H1 (cell line): Measurements from ENCODE around the gene RB1. TPM values are rescaled to one million over a fixed set of nuclear protein-coding genes. Genes with fewer than 3 reads are reported as not detected.

ENCODE experiments used
- CTCF ChIA-PET: fragments of 300-600 bp; sonication (Branson Sonifier 250); formaldehyde crosslinking; loops from one replicate; lab custom pipeline; 2021; ENCODE audit not compliant: partially characterized antibody; lab: Charles Lee
- POLR2A ChIA-PET: fragments of 300-600 bp; sonication (Branson Sonifier 250); formaldehyde crosslinking; loops from one replicate; lab custom pipeline; 2021; ENCODE audit warnings: inconsistent platforms; ENCODE audit not compliant: partially characterized antibody; lab: Charles Lee
- DNase-seq, 2 experiments: peaks; one replicate each; pipeline versions ENCODE4 v3.0.0 to v3.0.0-alpha.2; 2010 to 2022; ENCODE audit warnings: low spot score in 2 of 2, low read depth in 1 of 2, mixed read lengths in 1 of 2
- FAIRE-seq: peaks from 2 replicates; lab custom pipeline; 2011; peaks lifted over from hg19 to GRCh38; lab: Jason Lieb, UNC
- H2AFZ ChIP-seq: 2 replicates; pipeline ENCODE4 v1.8.1; 2012; ENCODE audit warnings: low read length, inconsistent platforms
- H2AK5ac ChIP-seq: 2 replicates; pipeline ENCODE4 v1.6.1; 2013; ENCODE audit warnings: low read depth, low read length
- H2BK120ac ChIP-seq: replicated peaks from 2 replicates; pipeline ENCODE3; 2013; ENCODE audit warnings: low read depth, low read length, inconsistent platforms
- H2BK12ac ChIP-seq: 2 replicates; pipeline ENCODE4 v1.6.1; 2013; ENCODE audit warnings: low read depth, low read length
- H2BK15ac ChIP-seq: 2 replicates; pipeline ENCODE4 v1.6.1; 2013; ENCODE audit warnings: low read length
- H2BK20ac ChIP-seq: 2 replicates; pipeline ENCODE4 v1.6.1; 2013; ENCODE audit warnings: low read length
- H2BK5ac ChIP-seq: 2 replicates; pipeline ENCODE4 v1.6.1; 2013; ENCODE audit warnings: low read depth, low read length
- H3K14ac ChIP-seq: 2 replicates; pipeline ENCODE4 v1.6.1; 2013; ENCODE audit warnings: inconsistent platforms; ENCODE audit not compliant: insufficient read length
- H3K18ac ChIP-seq: 2 replicates; pipeline ENCODE4 v1.6.1; 2013; ENCODE audit warnings: low read length; ENCODE audit errors: extremely low read depth
- H3K23ac ChIP-seq: 2 replicates; pipeline ENCODE4 v1.6.1; 2013; ENCODE audit warnings: inconsistent platforms; ENCODE audit not compliant: insufficient read length
- H3K23me2 ChIP-seq: 2 replicates; pipeline ENCODE4 v1.6.1; 2013; ENCODE audit warnings: low read depth, low read length
- H3K27ac ChIP-seq: 2 replicates; pipeline ENCODE4 v1.6.1; 2011; ENCODE audit warnings: low read depth, low read length, inconsistent platforms
- H3K27me3 ChIP-seq, 4 experiments: replicated peaks in 1 of 4; 1 replicate in 1 of 4; 2 replicates in 3 of 4; pipeline versions ENCODE4 v1.6.1 to v1.8.1; 2011 to 2013; ENCODE audit warnings: low read length in 3 of 4, mild to moderate bottlenecking in 3 of 4, inconsistent platforms in 2 of 4, mixed read lengths in 2 of 4, moderate library complexity in 1 of 4; ENCODE audit not compliant: control insufficient read depth in 3 of 4, insufficient read depth in 3 of 4; ENCODE audit errors: extremely low read depth in 1 of 4
- H3K36me3 ChIP-seq, 4 experiments: 2 replicates each; pipeline versions ENCODE4 v1.6.1 to v1.8.1; 2011 to 2013; ENCODE audit warnings: mild to moderate bottlenecking in 4 of 4, low read length in 3 of 4, moderate library complexity in 2 of 4, control low read depth in 1 of 4, inconsistent platforms in 1 of 4; ENCODE audit not compliant: insufficient read depth in 4 of 4, control insufficient read depth in 2 of 4
- H3K4ac ChIP-seq: replicated peaks from 2 replicates; pipeline ENCODE3; 2013; ENCODE audit warnings: low read length, low read depth, mixed read lengths, inconsistent platforms; ENCODE audit not compliant: insufficient read length
- H3K4me1 ChIP-seq, 4 experiments: replicated peaks in 1 of 4; 1 replicate in 1 of 4; 2 replicates in 3 of 4; pipeline versions ENCODE4 v1.6.1 to v1.8.1; 2011 to 2013; ENCODE audit warnings: low read length in 3 of 4, inconsistent platforms in 2 of 4, mixed read lengths in 1 of 4; ENCODE audit not compliant: insufficient read depth in 4 of 4, control insufficient read depth in 3 of 4
- H3K4me2 ChIP-seq, 2 experiments: 2 replicates each; pipeline versions ENCODE4 v1.6.1 to v1.8.1; 2011 to 2013; ENCODE audit warnings: low read depth in 2 of 2, low read length in 2 of 2, control low read depth in 1 of 2, inconsistent platforms in 1 of 2, mild to moderate bottlenecking in 1 of 2; ENCODE audit not compliant: insufficient read depth in 1 of 2
- H3K4me3 ChIP-seq, 4 experiments: fragments of 200-600, 300-600 bp in 1 of 4; sonication (generic), shearing (Covaris generic), sonication (Bioruptor Twin) in 1 of 4; 2 replicates each; pipeline versions ENCODE4 v1.5.1 to v1.8.1; 2011 to 2016; ENCODE audit warnings: low read length in 4 of 4, low read depth in 3 of 4, control low read depth in 2 of 4, inconsistent platforms in 2 of 4, mild to moderate bottlenecking in 2 of 4, mixed read lengths in 1 of 4, moderate library complexity in 1 of 4; ENCODE audit not compliant: insufficient read depth in 2 of 4; ENCODE audit errors: extremely low read depth in 1 of 4
- H3K56ac ChIP-seq: replicated peaks from 2 replicates; pipeline ENCODE3; 2013; ENCODE audit warnings: low read depth, mild to moderate bottlenecking, mixed read lengths, low read length, inconsistent platforms; ENCODE audit not compliant: insufficient read length
- H3K79me1 ChIP-seq: 2 replicates; pipeline ENCODE4 v1.6.1; 2013; ENCODE audit warnings: low read depth, low read length, control low read depth
- H3K79me2 ChIP-seq, 2 experiments: 2 replicates each; pipeline versions ENCODE4 v1.6.1 to v1.8.1; 2012 to 2013; ENCODE audit warnings: low read length in 2 of 2, mild to moderate bottlenecking in 2 of 2, inconsistent platforms in 1 of 2; ENCODE audit not compliant: insufficient read depth in 2 of 2, control insufficient read depth in 1 of 2
- H3K9ac ChIP-seq, 4 experiments: replicated peaks in 1 of 4; 1 replicate in 1 of 4; 2 replicates in 3 of 4; pipeline versions ENCODE4 v1.6.1 to v1.8.1; 2011 to 2013; ENCODE audit warnings: low read depth in 3 of 4, low read length in 3 of 4, control low read depth in 2 of 4, mild to moderate bottlenecking in 2 of 4, moderate library complexity in 2 of 4, inconsistent platforms in 1 of 4; ENCODE audit errors: extremely low read depth in 1 of 4
- H3K9me3 ChIP-seq, 2 experiments: 2 replicates each; pipeline versions ENCODE4 v1.6.1 to v1.8.1; 2012 to 2013; ENCODE audit warnings: mild to moderate bottlenecking in 2 of 2, moderate library complexity in 2 of 2, control low read depth in 1 of 2, inconsistent platforms in 1 of 2, low read depth in 1 of 2, low read length in 1 of 2, mixed read lengths in 1 of 2; ENCODE audit not compliant: insufficient read depth in 2 of 2
- H4K20me1 ChIP-seq, 2 experiments: replicated peaks in 1 of 2; 2 replicates each; pipeline versions ENCODE3 to v1.8.1; 2011 to 2013; ENCODE audit warnings: inconsistent platforms in 2 of 2, low read length in 2 of 2, mild to moderate bottlenecking in 1 of 2; ENCODE audit not compliant: insufficient read depth in 2 of 2, control insufficient read depth in 1 of 2
- H4K5ac ChIP-seq: 2 replicates; pipeline ENCODE4 v1.6.1; 2013; ENCODE audit warnings: low read length, low read depth, mixed read lengths, inconsistent platforms; ENCODE audit not compliant: insufficient read length
- H4K8ac ChIP-seq: 2 replicates; pipeline ENCODE4 v1.8.0; 2013; ENCODE audit warnings: mild to moderate bottlenecking, moderate library complexity, low read length, inconsistent platforms; ENCODE audit not compliant: insufficient read depth; ENCODE audit errors: extremely low read depth
- H4K91ac ChIP-seq: replicated peaks from 2 replicates; pipeline ENCODE3; 2013; ENCODE audit warnings: low read length, mixed read lengths, inconsistent platforms; ENCODE audit not compliant: insufficient read length
- WGBS, 2 experiments: shearing (Covaris generic) in 1 of 2; methylation state at CpG; one replicate each; pipeline versions ENCODE4 v1.1.6 to v1.1.7; 2013 to 2015; ENCODE audit warnings: low lambda C conversion rate in 2 of 2, mixed read lengths in 2 of 2, inconsistent platforms in 1 of 2, low coverage in 1 of 2, missing lambda C conversion rate in 1 of 2; ENCODE audit not compliant: insufficient replicate concordance in 2 of 2, insufficient coverage in 1 of 2, insufficient read length in 1 of 2; ENCODE audit errors: extremely low coverage in 1 of 2, missing lambda C conversion rate in 1 of 2; 5-methylcytosine and 5-hydroxymethylcytosine counted together
- polyA plus RNA-seq, 7 experiments: library from polyadenylated mRNA; depleted of rRNA in 3 of 7; stranded (reverse) in 5 of 7; unstranded in 2 of 7; fragments of >200 nt in 5 of 7; fragments of 200-250 nt in 2 of 7; gene quantifications; 1 replicate in 5 of 7; 2 replicates in 1 of 7; 4 replicates in 1 of 7; pipeline versions ENCODE4 v1.2.1 to v1.2.3, GENCODE V29; 2011 to 2013; ENCODE audit warnings: missing spikeins in 2 of 7, mixed read lengths in 2 of 7
- total RNA-seq: library from RNA; stranded (reverse); fragmentation: NEBNext Ultra II Directional; extraction: Animal tissue kit (Norgen Biotek cat#: 25700); gene quantifications from 2 replicates; pipeline ENCODE4 v1.2.1, GENCODE V29; 2021
- TF ChIP-seq, protein P1 (sequence below): IDR thresholded peaks from 2 replicates; pipeline ENCODE4 v1.6.1; 2011; ENCODE audit warnings: low read length, improper control_type of control experiment

RB1 gene
- total and polyA plus RNA-seq, 2 of the 8 experiments (the other 6 are each of a cell fraction or from before 2014, with no cell fraction given) = 4.1 to 17.5 TPM

- no peak overlapping the region for H2BK12ac ChIP-seq
- no peaks in the 10 kb centered on the region for H4K20me1 ChIP-seq
- no peak overlapping the region for H3K56ac ChIP-seq
- no peak overlapping the region for H3K4ac ChIP-seq
- H2AK5ac ChIP-seq = no peak overlapping the region
- H3K9ac ChIP-seq = no peak overlapping the region
- DNase-seq (no peak), FAIRE-seq (no peak)
- no peak overlapping the region for H4K8ac ChIP-seq
- no peak overlapping the region for H3K4me3 ChIP-seq
- no peak overlapping the region for H3K18ac ChIP-seq
- no peak overlapping the region for H3K14ac ChIP-seq
- no peaks in the 10 kb centered on the region; the same call in 1 of the 2 replicates for H3K23me2 ChIP-seq
- H3K9me3 ChIP-seq = no peaks in the 10 kb centered on the region
- no peak overlapping the region for H4K5ac ChIP-seq
- no peaks in the 10 kb centered on the region for H3K27me3 ChIP-seq
- H2BK15ac ChIP-seq = no peak overlapping the region
- no peak overlapping the region for H3K27ac ChIP-seq
- H3K36me3 ChIP-seq = no peaks in the 10 kb centered on the region
- no peaks in the 10 kb centered on the region for H3K4me1 ChIP-seq
- no peak overlapping the region for H2BK120ac ChIP-seq
- ChIA-PET CTCF (no interaction called here), POLR2A (no interaction called here)
- no peak overlapping the region for H3K4me2 ChIP-seq
- no peaks in the 10 kb centered on the region for H3K79me2 ChIP-seq
- H2BK20ac ChIP-seq = no peak overlapping the region
- H2AFZ ChIP-seq = no peak overlapping the region
- H3K23ac ChIP-seq = no peak overlapping the region
- 83% methylated on average over 4 of the region's 4 CpGs; no CpG with 5 or more reads in 1 of the 2 experiments for WGBS, 2 experiments
- H2BK5ac ChIP-seq = no peak overlapping the region
- no peak overlapping the region for H4K91ac ChIP-seq
- no peaks in the 10 kb centered on the region for H3K79me1 ChIP-seq
- TF ChIP-seq, protein P1, sequence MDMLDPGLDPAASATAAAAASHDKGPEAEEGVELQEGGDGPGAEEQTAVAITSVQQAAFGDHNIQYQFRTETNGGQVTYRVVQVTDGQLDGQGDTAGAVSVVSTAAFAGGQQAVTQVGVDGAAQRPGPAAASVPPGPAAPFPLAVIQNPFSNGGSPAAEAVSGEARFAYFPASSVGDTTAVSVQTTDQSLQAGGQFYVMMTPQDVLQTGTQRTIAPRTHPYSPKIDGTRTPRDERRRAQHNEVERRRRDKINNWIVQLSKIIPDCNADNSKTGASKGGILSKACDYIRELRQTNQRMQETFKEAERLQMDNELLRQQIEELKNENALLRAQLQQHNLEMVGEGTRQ = no peak
Measured at GRCh38 chr13:48297131-48297786, 6.3 kb upstream of the RB1 start.
